GM21528 (cell line): ENCODE measurements around the gene CLEC10A.
"Not testable (repeated sequence)": the region's sequence is repeated elsewhere in the genome, so short reads cannot be mapped to it uniquely, and the experiment has no call there.

Experiments used
- ATAC-seq: cut with Tn5 transposase; IDR thresholded peaks from one replicate; pipeline ENCODE4 v1.9.1; 2021; ENCODE audit warnings: mild to moderate bottlenecking, moderate library complexity; ENCODE audit not compliant: unreplicated experiment, low FRiP score

CLEC10A gene, protein sequence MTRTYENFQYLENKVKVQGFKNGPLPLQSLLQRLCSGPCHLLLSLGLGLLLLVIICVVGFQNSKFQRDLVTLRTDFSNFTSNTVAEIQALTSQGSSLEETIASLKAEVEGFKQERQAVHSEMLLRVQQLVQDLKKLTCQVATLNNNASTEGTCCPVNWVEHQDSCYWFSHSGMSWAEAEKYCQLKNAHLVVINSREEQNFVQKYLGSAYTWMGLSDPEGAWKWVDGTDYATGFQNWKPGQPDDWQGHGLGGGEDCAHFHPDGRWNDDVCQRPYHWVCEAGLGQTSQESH

DNA sequence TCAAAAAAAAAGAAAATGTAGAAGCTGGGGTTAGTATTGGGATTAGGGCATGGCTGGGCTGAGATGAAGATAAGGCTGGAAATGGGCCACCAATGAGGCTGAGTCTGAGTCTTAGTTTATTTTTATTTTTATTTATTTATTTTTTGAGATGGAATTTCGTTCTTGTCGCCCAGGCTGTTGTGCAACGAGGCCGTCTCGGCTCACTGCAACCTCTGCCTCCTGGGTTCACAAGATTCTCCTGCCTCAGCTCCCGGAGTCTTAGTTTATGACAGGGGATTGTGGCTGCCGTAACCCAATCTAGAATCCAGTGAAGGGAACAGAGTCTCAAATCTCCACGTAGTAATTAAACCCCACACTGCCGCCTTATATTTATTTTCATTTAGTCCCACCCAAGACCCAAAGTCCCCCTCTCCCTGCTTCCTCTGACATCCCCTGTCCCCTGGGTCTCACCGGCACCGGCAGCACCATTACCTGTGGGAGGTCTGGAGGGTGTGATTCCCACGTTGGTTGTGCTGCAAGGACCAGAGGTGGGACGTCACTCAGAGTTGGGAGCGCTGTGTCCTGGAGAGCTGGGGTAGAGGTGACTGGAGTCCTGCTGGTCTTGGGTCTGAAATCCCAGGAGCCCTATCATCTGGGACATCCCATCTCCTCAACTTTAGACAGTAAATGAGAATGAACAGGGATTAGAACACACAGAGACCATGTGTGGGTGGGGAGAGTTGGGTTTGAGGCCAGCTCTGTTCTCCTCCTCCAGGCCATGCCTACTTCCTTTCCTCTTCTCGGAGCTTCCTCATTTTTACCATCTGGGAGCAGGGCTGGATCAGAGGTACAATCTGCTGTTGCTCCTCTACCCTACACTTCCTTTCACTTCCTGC is at the start of gene CLEC10A:
CLEC10A (minus strand) TSS at position 671 of the 875 bp plus-strand sequence. CDS start 1,439 bp downstream, outside the sequence.
- no peak for ATAC-seq

DNA sequence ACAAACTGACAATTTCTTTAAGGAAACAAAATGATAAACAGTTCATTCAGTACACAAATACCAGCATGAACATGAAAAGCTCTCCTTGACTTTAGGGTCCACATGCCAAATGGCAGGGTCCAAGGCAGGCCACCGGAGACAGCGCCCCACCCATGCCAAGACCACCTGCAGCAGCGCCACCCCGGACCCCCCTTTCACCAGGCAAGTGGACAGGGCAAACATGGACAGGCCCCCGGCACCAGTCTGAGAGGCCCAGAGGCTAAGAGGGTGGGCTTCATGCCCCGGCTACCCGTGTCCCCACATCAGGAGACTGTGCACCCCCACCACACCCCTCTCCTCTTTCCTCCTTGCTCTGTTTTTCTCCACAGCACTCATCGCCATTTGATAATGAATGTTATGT is 49.3 kb upstream of the CLEC10A start:
- no peak for ATAC-seq

DNA sequence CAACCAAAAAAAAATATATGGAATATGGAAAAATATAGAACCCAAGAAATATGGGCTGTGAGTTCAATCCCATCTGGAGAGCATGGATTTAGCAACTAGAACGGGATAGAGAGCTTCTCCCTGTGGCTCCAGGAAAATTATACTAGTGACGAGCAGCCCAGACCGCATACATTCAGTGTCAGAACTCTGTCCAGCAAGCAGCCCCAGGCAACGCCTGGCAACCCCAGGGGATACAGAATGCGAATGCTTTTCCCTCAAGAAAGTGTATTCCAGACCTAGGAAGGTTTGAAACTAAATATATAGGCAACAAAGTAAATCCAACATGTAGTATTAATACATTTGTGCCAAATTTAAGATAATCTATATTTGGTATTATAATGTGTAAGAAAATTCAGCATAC is 48.1 kb upstream of the CLEC10A start:
- no peak for ATAC-seq

DNA sequence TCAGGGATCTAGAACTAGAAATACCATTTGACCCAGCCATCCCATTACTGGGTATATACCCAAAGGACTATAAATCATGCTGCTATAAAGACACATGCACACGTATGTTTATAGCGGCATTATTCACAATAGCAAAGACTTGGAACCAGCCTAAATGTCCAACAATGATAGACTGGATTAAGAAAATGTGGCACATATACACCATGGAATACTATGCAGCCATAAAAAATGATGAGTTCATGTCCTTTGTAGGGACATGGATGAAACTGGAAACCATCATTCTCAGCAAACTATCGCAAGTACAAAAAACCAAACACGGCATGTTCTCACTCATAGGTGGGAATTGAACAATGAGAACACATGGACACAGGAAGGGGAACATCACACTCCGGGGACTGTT is 47.5 kb upstream of the CLEC10A start:
- ATAC-seq, result not testable (repeated sequence)

DNA sequence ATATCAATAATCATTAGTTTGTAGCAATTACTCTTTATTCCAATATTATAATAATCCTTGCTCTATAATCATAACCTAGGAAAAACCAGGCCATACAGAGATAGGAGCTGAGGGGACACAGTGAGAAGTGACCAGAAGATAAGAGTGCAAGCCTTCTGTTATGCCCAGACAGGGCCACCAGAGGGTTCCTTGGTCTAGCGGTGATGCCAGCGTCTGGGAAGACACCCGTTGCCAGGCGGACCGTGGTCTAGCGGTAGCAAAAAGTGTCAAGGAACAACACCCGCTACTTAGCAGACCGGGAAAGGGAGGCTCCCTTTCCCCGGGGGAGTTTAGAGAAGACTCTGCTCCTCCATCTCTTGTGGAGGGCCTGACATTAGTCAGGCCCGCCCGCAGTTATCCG is 46.3 kb upstream of the CLEC10A start:
- ATAC-seq, result not testable (repeated sequence)

DNA sequence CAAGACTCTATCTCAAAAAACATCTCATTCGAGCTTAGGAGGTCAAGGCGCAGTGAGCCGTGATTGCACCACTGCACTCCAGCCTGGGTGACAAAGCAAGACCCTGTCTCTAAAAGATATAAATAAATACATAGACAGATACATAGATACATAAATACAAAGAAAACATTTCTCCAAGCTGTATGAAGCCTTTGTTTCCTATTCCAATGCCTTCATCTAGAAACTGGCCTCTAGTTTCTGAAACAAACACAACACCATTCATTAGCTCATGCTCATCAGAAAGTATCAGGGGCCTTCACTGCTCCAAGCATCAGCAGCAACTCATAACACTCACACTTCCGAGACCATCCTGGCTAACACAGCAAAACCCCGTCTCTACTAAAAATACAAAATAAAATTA is 44.9 kb upstream of the CLEC10A start:
- ATAC-seq, result no peak

DNA sequence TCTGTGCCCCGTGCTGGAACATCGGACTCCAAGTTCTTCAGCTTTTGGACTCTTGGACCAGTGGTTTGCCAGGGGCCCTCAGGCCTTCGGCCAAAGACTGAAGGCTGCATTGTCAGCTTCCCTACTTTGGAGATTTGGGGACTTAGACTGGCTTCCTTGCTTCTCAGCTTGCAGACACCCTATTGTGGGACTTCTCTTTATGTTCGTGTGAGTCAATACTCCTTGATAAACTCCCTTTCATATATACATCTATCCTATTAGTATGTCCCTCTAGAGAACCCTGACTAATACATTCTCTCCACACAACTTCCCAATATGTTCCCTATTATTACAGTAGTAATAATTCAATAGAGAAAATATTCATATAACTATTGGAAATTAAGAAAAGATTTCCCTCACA is 43.8 kb upstream of the CLEC10A start:
- ATAC-seq, result no peak

DNA sequence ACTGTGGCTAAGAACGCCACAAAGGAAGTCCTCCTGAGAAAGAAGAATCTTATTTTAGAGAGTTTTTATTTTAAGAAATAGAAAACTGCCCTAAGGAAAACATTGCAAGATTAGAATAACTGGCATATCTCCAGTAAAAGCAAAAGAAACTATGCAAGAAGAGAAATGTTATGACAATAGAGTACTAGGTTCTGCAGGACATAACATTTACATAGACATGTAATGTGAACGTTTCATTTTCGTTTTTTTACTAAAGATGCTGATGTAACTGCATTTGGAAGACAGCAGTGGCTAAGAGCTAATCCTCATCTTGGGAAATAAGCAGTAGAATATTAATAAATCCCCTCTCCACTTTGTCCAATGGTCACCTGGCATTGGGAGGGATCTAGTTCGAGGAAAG is 42.3 kb upstream of the CLEC10A start:
- no peak for ATAC-seq

DNA sequence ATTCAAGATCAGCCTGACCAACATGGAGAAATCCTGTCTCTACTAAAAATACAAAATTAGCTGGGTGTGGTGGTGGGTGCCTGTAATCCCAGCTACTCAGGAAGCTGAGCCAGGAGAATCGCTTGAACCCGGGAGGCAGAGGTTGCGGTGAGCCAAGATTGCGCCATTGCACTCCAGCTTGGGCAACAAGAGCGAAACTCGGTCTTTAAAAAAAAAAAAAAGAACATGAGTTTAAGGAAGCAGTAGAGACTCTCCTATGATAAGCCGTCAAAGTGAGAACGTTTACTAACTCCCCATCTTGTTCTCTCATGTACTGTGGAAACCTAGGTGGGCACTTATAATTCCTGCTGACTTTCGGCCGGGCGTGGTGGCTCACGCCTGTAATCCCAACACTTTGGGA is 40.6 kb upstream of the CLEC10A start:
- ATAC-seq, result not testable (repeated sequence)

DNA sequence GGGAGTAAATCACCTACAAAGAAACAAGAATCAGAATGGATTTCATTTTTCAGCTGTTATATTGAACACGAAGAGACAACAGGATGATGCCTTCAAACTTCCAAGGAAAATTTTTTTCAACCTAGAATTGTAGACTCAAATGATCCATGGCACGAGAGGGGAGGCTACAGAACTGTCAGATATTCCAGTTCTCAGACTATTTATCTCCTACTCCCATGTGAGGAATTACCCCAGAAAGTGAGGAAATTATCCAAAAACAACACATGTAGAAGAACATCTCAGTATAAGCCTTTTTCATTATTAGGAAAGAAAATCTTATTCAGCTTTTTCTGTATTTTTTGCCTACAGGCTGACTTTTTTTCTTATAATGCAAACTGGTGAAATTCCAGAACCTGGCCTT is 40.1 kb upstream of the CLEC10A start:
- no peak for ATAC-seq

DNA sequence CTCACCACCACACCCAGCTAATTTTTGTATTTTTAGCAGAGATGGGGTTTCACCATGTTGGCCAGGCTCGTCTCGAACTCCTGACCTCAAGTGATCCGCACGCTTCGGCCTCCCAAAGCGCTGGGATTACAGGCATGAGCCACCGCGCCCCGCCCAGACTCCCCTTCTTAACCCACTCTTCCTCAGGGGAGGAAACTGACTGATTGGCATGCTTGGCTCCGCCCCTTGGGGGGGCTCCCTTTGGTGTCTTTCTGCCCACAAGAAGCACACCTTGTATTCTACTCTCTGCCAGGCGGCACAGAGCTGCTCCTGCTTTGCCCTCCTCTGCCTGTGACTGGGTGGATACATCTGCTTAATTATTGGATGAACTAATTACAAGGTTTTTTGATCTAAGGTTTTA is 39.3 kb upstream of the CLEC10A start:
- ATAC-seq, result no peak

DNA sequence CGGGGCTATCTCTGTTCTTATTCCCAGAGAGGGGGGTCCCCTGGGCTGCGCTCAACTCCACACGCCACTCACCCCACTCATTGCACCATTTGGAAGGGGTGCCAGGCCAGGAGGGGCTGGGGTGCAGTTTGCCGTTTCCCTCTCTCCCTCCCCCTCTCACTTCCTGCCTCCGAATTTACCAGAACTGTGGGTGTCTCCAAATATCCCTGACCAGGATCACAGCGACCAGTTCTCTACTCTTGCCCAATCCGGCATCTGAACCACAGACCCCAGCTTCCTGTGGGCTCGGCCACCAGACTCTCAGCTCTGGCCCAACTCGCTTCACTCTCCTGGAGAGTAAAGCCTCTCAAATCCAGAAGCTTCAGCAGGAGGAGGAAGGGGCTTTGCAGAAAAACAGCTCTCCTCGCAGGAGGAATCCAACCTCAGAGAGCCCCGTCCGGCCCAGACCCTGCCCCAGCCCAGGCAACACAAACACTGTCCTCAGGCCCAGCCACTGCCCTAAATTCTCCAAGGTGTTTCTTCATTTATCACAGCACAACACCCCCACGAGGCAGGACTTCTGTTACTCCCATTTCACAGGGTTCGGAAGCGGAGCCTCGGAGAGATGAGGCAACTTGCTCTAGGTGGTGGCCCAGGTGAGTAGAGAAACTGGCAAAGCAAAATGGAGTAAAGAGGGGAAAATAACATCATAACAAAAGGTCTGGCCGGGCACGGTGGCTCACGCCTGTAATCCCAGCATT is 35.0 kb upstream of the CLEC10A start:
- ATAC-seq, result no peak

DNA sequence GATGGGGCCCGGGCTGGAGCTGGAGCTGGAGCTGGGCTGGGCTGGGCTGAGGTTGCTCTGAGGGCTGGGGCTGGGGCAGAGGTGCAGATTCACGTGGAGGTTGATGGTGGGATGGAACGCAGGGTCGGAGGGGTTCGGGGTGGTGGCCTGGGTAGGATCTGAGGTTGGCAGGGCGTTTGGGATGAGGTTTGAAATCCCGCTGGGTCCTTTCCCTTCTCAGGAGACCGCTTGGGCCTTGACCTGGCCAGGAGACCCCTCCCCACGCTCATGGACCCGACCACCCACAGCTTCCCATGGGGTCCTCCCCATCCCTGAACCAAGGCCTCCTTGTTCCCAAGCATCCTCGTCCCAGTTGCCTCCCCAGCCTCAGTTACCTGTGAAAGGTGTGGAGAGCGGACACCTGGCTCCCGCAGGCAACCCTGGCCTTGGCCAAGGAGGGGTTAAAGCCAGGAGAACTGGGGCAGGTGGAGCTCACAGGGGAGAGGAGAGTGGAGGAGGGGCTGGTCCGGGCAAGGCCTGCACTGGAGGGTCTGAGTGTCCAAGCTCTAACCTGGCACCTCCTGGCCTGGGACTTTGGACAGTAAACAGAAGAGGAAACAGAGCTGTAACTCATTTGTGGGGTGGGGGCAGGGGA is 34.3 kb upstream of the CLEC10A start, which contains the start of gene ASGR2:
ASGR2 (minus strand) TSS at position 582 of the 634 bp plus-strand sequence. CDS start 582 bp downstream, outside the sequence.
- ATAC-seq, result no peak

DNA sequence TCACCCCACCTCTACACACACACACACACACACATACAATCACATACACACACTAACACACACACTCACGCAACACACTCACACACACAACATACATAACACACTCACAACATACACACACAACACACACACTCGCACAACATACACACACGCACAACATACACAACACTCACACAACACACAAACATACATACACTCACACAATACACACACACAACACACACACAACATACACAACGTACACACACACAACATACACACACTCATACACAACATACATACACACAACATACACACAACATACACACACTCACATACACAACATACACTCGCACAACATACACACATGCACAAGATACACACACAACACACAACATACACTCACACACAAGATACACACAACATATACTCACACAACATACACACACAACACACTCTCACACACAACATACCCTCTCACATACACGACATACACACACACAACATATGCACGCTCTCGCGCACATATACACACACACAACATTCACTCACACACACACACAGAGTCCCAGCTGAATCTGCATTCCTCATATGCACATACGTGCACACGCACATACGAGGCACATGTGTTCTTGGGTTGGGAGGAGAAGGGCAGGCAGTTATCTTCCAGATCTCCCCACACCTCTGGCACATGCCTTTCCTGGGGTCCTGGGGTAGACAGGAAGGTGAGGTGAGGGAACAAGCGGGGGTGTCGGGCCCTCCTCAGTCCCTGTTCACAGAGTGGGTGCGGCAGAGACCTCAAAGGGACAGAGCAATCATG is 33.4 kb upstream of the CLEC10A start:
- ATAC-seq, result no peak

DNA sequence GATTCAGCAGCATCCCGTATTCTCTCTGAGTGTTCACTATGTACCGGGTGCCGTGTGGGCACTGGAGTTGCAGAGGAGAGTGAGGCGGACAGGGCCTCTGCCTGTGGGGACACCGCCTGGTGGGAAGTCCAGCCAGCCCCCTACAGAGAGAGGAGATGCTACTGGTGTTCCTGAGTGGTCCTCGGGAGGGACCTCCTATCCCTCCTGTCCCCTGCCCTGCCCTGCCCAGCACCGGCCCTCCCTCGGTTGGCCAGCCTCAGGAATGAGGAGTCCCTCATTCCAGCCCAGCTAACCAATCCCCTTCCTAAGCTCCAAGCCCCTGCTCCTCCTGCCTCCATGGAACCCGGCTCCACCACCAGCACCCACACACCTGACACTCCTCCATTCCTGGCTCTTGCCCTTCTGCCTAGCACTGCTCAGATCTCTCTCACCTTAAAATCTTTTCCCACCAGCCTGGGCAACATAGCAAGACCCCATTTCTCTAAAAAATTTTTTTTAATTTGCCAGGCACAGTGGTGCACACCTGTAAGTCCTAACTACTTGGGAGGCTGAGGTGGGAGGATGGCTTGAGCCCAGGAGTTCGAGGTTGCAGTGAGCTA is 32.6 kb upstream of the CLEC10A start:
- ATAC-seq, result no peak

DNA sequence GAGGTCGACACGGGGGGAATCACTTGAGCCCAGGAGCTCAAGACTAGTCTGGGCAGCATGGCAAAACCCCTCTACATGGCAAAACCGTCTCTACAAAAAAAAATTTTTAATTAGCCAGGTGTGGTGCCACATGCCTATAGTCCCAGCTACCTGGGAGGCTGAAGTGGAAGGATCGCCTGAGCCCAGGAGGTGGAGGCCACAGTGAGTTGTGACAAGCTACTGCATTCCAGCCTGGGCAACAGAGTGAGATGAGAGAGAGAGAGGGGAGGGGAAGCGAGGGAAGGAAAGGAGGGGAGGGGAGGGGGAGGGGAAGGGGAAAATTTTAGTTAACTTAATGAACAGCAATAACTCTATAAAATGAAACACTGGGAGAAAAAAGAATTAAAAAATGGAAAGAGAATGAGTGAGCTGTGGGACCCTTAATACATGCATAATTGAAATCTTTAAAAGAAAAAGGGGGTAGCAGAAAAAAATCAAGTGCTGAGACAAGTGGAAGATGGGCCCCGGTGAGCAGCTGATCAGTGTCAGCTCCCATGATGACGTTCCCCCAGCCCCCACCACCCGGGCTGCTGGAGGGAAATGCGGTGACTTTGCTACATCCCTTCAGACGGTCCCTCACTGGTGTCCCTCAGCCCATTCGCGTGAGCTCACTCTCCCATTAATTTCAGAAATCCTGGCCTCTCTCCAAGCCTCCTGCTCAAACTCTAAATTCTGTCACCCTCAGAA is 31.9 kb upstream of the CLEC10A start:
- ATAC-seq, result no peak

DNA sequence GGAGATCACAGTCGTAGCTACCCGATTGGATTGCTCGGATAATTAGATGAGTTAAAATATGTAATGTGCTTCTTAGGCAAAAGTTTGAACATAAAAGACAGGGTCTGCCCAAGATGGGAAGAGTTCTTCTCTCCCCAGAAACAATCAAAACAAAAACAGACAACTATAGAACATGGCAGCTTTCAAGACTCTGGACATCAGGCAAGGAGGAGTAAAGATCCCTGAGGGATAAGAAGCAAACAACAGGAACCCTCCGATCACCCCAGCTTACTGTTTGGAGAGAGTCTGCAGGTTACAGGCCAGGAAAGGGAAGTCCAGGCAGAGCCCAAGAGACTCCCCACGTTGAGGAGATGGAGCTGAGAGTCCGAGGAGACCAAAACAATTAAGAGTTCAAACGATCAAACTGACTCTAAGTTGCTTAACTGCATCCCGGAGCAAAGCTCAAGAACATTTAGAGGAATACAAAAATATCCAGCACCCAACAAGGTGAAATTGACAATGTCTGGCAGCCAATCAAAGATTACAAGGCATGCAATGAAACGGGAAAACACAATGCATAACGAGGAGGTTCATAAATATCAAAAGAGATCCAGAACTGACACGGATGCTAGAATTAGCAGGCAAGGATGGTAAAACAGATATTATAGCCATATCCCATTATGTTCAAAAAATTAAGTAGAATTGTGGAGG is 30.7 kb upstream of the CLEC10A start:
- ATAC-seq, result no peak
